ENCODE measurements around the gene MRPS34.

The MRPS34 gene

GRCh38 chr16:1727651-1728624 lies 45.0 kb downstream of the MRPS34 start:
- DNase-seq (ENCODE audit: low read depth): no peak

- no peak for DNase-seq (ENCODE audit: low read depth)
Observed at GRCh38 chr16:1726661-1727502, 46.1 kb downstream of the MRPS34 start.

- no peak for DNase-seq (ENCODE audit: low read depth)
Observed at GRCh38 chr16:1724491-1724890, 48.4 kb downstream of the MRPS34 start.

DNA sequence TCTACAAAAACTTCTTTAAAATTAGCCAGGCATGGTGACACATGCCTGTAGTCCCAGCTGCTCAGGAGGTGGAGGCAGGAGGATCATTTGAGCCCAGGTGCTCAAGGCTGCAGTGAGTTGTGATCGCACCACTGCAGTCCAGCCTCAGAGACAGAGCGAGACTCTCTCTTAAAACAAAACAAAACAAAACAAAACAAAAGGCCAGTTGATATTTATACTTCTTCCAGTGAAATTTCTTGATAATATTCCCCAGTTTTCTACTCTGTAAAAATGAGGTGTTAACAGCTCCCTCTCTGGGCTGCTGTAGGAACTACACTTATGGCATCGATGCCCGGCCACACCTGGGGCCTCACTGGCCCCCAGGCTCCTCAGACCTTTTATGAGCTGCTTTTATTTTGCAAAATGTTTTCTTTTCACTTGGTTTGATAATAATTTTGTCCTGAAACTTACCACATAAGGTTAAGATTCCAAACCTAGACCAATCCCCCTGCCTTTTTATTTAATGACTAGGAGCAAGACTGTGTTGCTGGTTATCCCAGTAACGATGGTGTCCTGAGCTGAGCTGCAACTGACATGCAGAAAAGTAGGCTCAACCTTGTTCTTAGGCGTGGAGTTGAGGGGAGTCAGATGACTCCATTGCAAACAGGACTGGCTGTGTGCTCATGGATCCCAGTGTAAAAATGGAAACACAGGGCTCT lies 49.3 kb downstream of the MRPS34 start:
- DNase-seq (ENCODE audit: low read depth): peak; percentile 26
